ENCODE measurements around the gene LIG1. TPM values are rescaled to one million over a fixed set of nuclear protein-coding genes. Genes with fewer than 3 reads are reported as not detected.

Gene LIG1
- total RNA-seq, 1 donor from 2014 or later, result 17.0 TPM

DNA sequence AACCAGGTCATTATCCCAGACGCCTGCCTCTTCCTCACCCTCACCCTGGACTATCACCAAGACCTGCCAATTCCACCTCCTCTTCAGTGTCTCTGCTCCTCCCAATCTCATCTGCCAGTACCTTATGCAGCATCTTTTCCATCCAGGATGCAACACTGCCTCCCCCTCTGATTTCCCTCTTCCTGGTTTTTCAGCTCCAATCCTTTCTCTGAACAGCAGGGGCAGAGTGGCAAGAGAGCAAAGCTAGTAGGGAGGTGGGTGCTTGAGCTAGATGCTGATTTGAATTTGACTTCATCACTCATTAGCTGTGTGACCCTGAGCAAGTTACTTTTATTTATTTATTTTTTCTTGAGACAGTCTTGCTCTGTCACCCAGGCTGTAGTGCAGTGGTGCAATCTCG, 100.7 kb downstream of the LIG1 start:
- Mint-ChIP-seq H3K27me3 (ENCODE audit: low read depth) (peaks cover 6% of the 10 kb centered on the region), H3K4me3 (ENCODE audit: unreplicated experiment) (no peak overlapping the region), H3K36me3 (ENCODE audit: low read depth) (peaks cover under 1% of the 10 kb centered on the region), H3K9me3 (ENCODE audit: low read depth) (peaks cover 6% of the 10 kb centered on the region), H3K27ac (ENCODE audit: unreplicated experiment) (no peak overlapping the region), H3K4me1 (ENCODE audit: low read depth) (no peaks in the 10 kb centered on the region)
- peak; percentile 10 for TF ChIP-seq CTCF (IDR thresholded peaks at IDR 0.05)
- no peak for DNase-seq (ENCODE audit: low spot score)

Other genes starting within 250 kb of the LIG1 start
- gene BSPH1, start 178.2 kb downstream of the LIG1 start, total RNA-seq, result not detected in 3 replicates
- gene ELSPBP1, start 175.7 kb downstream of the LIG1 start, total RNA-seq, result not detected in 3 replicates
- gene CABP5, start 126.3 kb downstream of the LIG1 start, total RNA-seq, result not detected in 3 replicates
- 1.9 to 5.6 TPM (median 4.0 TPM) in 3 replicates for gene PLA2G4C, start 59.5 kb downstream of the LIG1 start, total RNA-seq
- 5.0 to 5.9 TPM (median 5.6 TPM) in 3 replicates for gene ZSWIM9, start 336 bp upstream of the LIG1 start, total RNA-seq
- gene CARD8, start 85.6 kb upstream of the LIG1 start, total RNA-seq, result 19.8 to 29.5 TPM (median 23.3 TPM) in 3 replicates
- gene ZNF114, start 99.7 kb upstream of the LIG1 start, total RNA-seq, result 0.27 to 0.97 TPM (median 0.87 TPM) in 3 replicates
- 257 to 284 TPM (median 277 TPM) in 3 replicates for gene EMP3, start 155.2 kb upstream of the LIG1 start, total RNA-seq
- gene TMEM143, start 193.6 kb upstream of the LIG1 start, total RNA-seq, result 5.4 to 14.0 TPM (median 10.1 TPM) in 3 replicates
- not detected in 3 replicates for gene SYNGR4, start 194.0 kb upstream of the LIG1 start, total RNA-seq
- 251 to 261 TPM (median 251 TPM) in 3 replicates for gene KDELR1, start 221.2 kb upstream of the LIG1 start, total RNA-seq
- 2.4 to 5.1 TPM (median 4.9 TPM) in 3 replicates for gene GRIN2D, start 223.3 kb upstream of the LIG1 start, total RNA-seq